Left colon (tissue), 2 donors: Measurements from ENCODE around the gene KLF7. TPM values are rescaled to one million over a fixed set of nuclear protein-coding genes. Genes with fewer than 3 reads are reported as not detected.
A peak's percentile ranks its signal among the peaks of the same experiment; 100 is the strongest.

Experiments
- ATAC-seq: fragments of 200-7000 bp; cut with Tn5 transposase; one replicate; pipeline ENCODE4 v1.9.1; 2020; ENCODE audit warnings: mild to moderate bottlenecking, moderate library complexity
- DNase-seq, 2 donors: peaks; one replicate each; pipeline ENCODE4 v3.0.0-alpha.2; 2020
- intact Hi-C, 2 donors: fragments of 100-400 bp; cut with DNase I in 1 of 2; cut with micrococcal nuclease in 1 of 2; formaldehyde crosslinking; loops; one replicate each; pipeline versions ENCODE4 v1.11.2 to v1.14.0; 2022; cut with DNase I, micrococcal nuclease
- total RNA-seq, 2 donors: library from RNA; stranded (reverse); fragmentation: NEBNext Ultra II Directional; extraction: Animal tissue kit (Norgen Biotek cat#: 25700); gene quantifications; one replicate each; pipeline ENCODE4 v1.2.1, GENCODE V29; 2021
- donor health status: DM: no; HTN: no; CAD: no.
- donor health status: DM: yes; HTN: yes; CAD: no.

Gene KLF7
- total RNA-seq, 2 donors from 2014 or later, result 5.4 to 7.5 TPM

DNA sequence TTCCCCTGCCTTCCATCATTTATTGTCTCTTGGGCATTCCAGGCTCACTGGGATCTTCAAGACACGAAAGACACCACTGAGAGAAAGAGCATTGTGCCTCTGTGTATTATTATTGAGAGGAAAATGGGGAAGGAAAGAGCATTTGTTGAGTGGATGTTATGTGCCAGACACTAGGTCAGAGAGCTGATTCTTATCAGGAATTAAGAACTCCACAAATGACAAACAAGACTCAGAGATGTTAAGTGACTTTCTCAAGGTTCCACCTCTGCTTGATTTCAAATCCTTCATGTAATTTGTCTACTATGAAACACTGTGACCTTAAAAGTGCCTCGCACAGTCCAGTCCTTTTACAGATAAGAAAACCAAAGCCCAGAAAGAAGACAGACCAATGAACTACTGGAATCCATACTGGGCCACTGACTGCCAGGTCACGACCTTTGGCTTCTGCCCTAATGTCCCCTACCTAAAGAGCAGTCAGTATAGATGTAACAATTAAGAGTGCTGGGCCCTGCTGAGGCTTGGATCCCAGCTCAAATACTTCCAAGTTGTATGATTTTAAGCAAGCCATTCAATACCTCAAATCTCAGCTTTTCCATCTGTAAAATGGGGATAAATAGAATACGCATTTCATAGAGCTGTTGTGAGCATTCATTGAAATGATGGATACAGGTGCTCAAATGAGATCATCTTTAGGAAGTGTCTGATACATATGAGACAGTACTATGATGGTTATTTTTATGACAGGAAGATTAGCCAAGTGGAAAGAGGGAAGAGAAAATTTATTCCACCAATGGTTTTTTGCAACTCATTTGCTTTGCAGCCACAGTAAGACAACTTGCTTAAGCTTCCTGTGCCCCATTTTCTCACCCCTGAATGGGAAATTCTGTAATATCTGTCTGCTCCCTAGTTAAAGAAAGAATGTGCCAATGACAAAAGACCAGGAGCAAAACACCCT, 10.9 kb downstream of the KLF7 start:
- no peak for ATAC-seq
- intact Hi-C loops, result no loop called here
- no peak for DNase-seq

GRCh38 chr2:207153266-207153975, 12.3 kb downstream of the KLF7 start:
- ATAC-seq (no peak), DNase-seq (no peak)
- intact Hi-C loops, result no loop called here

DNA sequence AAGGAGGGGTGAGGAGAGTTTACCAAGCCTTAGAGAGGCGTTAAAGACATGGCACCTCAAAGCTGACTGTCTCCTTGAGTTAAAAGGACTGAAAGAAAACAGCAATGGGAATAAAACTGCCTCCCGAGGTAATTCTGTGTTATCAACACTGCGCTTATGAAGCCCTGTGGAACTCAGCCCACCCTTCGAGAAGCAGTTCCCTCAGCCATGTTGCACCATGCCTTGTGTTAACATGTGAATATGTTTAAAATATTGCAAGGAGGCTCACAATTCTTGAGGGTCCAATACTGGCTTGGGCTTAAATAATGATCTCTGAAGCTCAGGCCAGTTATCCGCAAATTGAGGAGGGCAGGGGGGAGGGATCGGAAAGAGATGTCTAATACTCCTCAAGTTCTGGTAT, 14.7 kb downstream of the KLF7 start:
- DNase-seq (no peak), ATAC-seq (no peak)
- intact Hi-C loops, result no loop called here

DNA sequence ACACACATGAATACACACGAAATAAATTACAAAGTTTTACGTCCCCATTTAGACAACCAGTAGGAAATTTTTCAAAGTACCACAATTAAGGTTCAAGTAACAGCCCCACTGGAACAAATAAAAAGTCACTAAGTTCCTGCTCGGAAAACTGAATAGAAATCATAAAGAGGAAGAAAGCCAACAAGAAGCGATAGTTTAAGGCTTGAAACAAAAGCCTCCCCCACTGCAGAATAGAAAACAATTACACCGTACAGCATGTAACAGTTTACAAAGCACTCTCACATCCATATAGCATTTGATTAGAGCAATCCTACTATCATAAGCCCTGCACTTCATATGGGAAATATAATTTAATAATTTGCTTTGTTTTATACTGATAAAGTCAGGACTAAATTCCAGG, 15.5 kb downstream of the KLF7 start:
- ATAC-seq (no peak), DNase-seq (no peak)
- intact Hi-C loops, result no loop called here

- DNase-seq, result no peak
- no peak for ATAC-seq
- intact Hi-C loops, result no loop called here
Observed at GRCh38 chr2:207149249-207150213, 16.2 kb downstream of the KLF7 start.

- intact Hi-C loops, result no loop called here
- ATAC-seq (no peak), DNase-seq (no peak)
Observed at GRCh38 chr2:207148020-207148419, 17.7 kb downstream of the KLF7 start.

DNA sequence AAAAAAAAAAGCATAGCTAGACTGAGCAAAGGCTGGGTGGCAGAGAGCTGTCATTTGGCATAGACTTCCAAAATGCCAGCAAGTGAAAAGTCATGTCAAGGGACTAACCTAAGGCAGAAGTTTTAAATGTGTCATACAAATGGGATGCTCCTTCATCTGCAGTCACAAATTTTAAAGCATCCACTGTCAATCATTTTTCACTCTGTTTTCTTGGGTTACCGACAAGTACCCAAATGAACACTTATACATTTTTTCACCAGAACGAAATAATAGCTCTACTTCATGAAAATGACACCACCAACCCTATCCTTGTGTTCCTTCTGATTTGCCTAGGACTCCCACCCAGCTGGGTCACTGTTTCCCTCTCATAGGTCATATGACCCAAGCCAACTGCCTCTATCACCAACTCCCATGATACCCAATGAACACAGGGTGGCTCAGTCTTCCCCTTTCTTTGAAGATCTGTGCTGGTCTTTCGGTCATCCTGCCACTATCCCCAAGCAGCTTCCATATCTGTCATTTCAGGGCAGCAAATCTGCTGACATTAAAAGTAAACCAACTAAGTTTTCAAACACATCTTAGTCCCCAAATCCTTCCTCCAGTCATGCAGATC, 21.5 kb downstream of the KLF7 start:
- ATAC-seq (no peak), DNase-seq (no peak)
- intact Hi-C loops, result no loop called here

- peak; percentile 32 for ATAC-seq
- DNase-seq, result peak; percentile 51 to 60
- intact Hi-C loops, result no loop called here
Observed at GRCh38 chr2:207143215-207144172, 22.3 kb downstream of the KLF7 start.

GRCh38 chr2:207142461-207142860, 23.3 kb downstream of the KLF7 start:
- ATAC-seq (no peak), DNase-seq (no peak)
- intact Hi-C loops, result no loop called here

DNA sequence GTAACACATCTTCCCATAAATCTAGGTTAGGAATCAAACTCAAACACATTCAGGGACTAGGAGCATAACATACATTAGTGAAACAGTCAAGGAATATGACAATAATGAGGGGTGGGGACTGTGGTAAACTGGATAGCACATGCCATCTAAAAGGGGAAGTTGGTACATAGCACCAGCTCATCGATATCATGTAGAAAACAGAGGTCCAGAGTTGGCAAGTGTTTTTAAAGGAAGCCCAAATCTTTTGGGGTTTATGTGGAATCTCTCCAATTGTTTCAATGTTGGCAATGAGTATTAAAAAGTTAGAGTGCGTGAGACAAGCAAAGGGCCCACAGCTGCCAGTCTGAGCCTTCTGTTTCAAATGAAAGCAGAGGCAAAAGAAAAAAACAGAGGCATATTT, 24.4 kb downstream of the KLF7 start:
- DNase-seq, result no peak
- ATAC-seq, result no peak
- intact Hi-C loops, result no loop called here

DNA sequence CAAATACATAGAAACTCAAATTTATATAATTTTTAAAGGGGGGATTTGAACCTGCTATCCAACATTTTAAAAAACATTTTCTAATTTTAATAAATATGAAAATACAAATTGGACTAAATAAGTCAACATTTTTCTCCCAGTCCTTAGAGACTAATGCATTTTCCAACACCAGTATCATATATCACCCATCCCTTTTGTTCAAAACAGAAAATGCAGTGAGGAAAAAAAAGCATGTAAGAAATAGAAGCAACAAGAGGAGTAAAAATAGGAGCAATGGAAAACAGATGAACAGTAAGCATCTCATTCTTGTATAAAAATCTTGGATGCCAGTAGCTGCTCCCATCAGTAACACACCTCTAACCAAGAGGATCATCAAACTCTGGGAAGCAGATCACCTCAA, 25.5 kb downstream of the KLF7 start:
- no peak for DNase-seq
- ATAC-seq, result no peak
- intact Hi-C loops, result no loop called here

DNA sequence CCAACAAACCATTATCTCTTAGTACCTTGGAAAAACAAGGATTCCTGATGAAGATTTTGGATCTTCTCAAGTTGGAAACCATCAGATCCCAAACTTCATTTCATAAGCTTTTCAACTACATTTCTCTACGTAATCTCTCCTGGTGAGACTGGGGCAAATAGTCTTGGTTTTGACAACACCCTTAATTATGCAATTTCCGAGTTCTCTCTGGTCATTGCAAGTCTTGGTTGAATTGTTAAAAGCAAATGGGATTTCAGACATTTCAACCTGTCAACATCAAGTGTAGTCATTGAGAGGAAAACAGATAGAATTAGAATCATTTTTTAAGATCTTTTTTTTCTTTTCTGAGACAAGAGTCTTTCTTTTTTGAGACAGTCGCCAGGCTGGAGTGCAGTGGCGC, 26.2 kb downstream of the KLF7 start:
- intact Hi-C loops, result no loop called here
- no peak for DNase-seq
- ATAC-seq, result no peak

GRCh38 chr2:207138627-207139297, 27.0 kb downstream of the KLF7 start:
- no peak for DNase-seq
- intact Hi-C loops, result no loop called here
- ATAC-seq, result no peak

DNA sequence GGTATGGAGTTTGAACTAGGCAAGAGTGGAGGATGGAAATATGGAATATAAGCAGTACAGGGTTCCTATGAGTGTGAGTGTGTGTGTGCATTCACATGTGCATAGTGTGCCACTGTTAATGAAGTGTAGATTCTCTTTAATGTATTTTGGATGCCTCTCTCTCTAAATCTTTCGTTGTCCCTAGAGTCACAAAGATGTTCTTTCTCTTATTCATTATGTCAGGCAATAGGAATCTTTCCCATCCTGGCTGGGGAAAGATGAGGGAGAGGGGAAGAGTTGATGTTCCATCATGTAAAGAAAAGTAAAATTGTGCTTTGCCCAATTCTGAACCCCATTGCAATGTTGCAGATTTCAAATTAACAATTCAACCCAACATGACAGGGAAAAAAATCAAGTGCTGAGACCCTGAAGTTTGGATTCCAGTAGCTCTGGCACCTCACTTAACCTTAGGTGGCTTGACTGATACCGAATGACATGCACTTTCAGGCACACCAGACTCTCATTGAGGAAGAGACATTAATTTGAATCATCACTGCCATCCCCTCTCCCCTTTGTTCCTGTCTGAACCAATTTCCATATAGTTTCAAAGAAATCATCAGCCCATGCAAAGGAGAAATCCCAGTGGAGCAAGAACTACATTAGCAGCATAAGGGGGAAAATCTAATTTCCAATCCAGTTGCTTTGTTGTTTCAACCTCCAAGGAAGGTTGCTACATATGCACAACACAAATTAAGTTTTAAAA, 28.0 kb downstream of the KLF7 start:
- ATAC-seq, result no peak
- DNase-seq, result no peak
- intact Hi-C loops, result no loop called here

GRCh38 chr2:207136874-207137273, 28.9 kb downstream of the KLF7 start:
- intact Hi-C loops, result no loop called here
- no peak for DNase-seq
- no peak for ATAC-seq

DNA sequence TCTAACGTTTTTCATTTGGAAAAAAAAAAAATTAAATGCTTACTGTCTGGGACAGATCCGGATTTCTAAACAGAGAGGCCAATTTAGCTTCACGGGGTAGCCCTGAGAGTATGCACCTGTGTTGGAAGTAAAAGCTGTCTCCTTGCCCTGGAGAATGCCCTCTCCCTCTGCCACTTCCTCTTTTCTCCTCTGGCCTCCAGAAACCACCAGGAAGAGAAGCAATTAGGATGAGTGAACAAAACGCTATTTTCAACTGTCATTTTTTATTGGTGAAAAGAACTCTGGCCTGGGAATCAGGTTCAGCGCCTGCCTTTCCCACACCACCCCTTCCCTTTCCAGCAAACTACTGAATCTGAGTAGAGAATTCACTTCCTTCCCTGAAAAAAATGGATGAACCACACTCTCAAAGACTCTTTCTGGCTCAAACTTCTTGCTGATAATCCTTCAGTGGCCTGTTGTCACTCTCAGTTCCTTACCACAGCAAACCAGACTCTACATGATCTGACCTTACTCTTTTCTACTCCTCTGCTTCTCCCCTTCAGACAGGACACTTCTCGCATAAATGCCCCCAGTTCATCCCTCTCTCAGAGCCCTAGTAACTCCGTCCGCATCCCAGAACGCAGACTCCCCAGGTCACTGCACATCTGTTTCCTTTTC, 29.8 kb downstream of the KLF7 start:
- intact Hi-C loops, result no loop called here
- ATAC-seq, result no peak
- no peak for DNase-seq
